ENCODE measurements around the gene AGTRAP. TPM values are rescaled to one million over a fixed set of nuclear protein-coding genes. Genes with fewer than 3 reads are reported as not detected.

Gene AGTRAP
- total and polyA plus RNA-seq, 2 of the 8 experiments (the other 6 are each of a cell fraction or from before 2014, with no cell fraction given) = 69.7 to 192 TPM

DNA sequence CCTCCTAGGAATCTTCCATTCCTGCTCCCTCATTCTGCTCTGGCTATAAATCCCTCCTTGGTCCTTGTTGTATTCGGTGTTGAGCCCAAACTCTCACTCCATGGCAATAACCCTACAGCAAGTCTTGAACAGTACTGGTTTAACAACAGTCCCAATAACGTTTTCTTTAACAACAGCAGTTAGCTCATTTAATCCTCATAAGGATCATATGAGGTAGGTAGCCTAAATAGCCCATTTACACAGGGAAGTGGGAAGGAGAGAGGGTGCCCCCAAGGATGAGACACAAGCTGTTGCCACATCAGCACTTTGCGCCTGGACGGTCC is 444 bp upstream of the AGTRAP start:
- 48% methylated on average over 4 of the region's 4 CpGs; no CpG with 5 or more reads in 1 of the 2 experiments for WGBS, 2 experiments (ENCODE audit: extremely low coverage in 1 of 2, insufficient coverage in 1 of 2, insufficient read length in 1 of 2, insufficient replicate concordance in 2 of 2, low coverage in 1 of 2, low lambda C conversion rate in 2 of 2, missing lambda C conversion rate in 1 of 2)
- H2BK15ac ChIP-seq (ENCODE audit: low read length) = peak overlapping the region; percentile 97; the same call in 1 of the 2 replicates
- H3K79me2 ChIP-seq (ENCODE audit: control insufficient read depth in 1 of 2, insufficient read depth in 2 of 2, low read length in 2 of 2) = peaks cover 0 to 9% of the 10 kb centered on the region in 2 experiments; a peak in 1 of 4 replicates
- no peak overlapping the region for H3K14ac ChIP-seq (ENCODE audit: insufficient read length)
- H3K23me2 ChIP-seq (ENCODE audit: low read depth, low read length) = peaks cover 10% of the 10 kb centered on the region
- no peak overlapping the region for H4K91ac ChIP-seq (replicated peaks; ENCODE audit: insufficient read length, low read length)
- no peak overlapping the region for H3K4ac ChIP-seq (replicated peaks; ENCODE audit: insufficient read length, low read depth, low read length)
- no peaks in the 10 kb centered on the region for H3K27me3 ChIP-seq (replicated peaks in 1 of 4; ENCODE audit: control insufficient read depth in 3 of 4, extremely low read depth in 1 of 4, insufficient read depth in 3 of 4, low read length in 3 of 4)
- H3K56ac ChIP-seq (replicated peaks; ENCODE audit: insufficient read length, low read depth, low read length) = no peak overlapping the region
- H2AFZ ChIP-seq (ENCODE audit: low read length) = 0 out of 2 replicates have a peak overlapping the region, but pooled peaks have one; percentile 59
- H3K18ac ChIP-seq (ENCODE audit: extremely low read depth, low read length) = peak overlapping the region; percentile 75; the same call in 1 of the 2 replicates
- POLR2A ChIA-PET (ENCODE audit: partially characterized antibody) = interaction anchor here (0.5 to 5.1 kb wide), 13 partner anchors 9 to 173 kb away, joined by 3 to 35 read pairs (median 5); partner anchors contain the start of gene DRAXIN
- no peak overlapping the region for H2BK20ac ChIP-seq (ENCODE audit: low read length)
- peaks cover 10 to 40% (median 13%) of the 10 kb centered on the region in 4 experiments for H3K4me1 ChIP-seq (replicated peaks in 1 of 4; ENCODE audit: control insufficient read depth in 3 of 4, insufficient read depth in 4 of 4, low read length in 3 of 4)
- no peak overlapping the region for H4K5ac ChIP-seq (ENCODE audit: insufficient read length, low read depth, low read length)
- H3K23ac ChIP-seq (ENCODE audit: insufficient read length) = no peak overlapping the region
- no peak overlapping the region for H2AK5ac ChIP-seq (ENCODE audit: low read depth, low read length)
- peak overlapping the region in 1 of 4 experiments; percentile 58; a peak in 1 of 7 replicates for H3K9ac ChIP-seq (replicated peaks in 1 of 4; ENCODE audit: extremely low read depth in 1 of 4, low read depth in 3 of 4, low read length in 3 of 4)
- H3K27ac ChIP-seq (ENCODE audit: low read depth, low read length) = no peak overlapping the region
- H3K79me1 ChIP-seq (ENCODE audit: low read depth, low read length) = 0 out of 2 replicates have a peak, but pooled peaks cover 2% of the 10 kb centered on the region
- peak overlapping the region; percentile 60; the same call in 1 of the 2 replicates for H2BK12ac ChIP-seq (ENCODE audit: low read depth, low read length)
- FAIRE-seq (no peak), DNase-seq (ENCODE audit: low read depth in 1 of 2, low spot score in 2 of 2) (no peak)
- no peak overlapping the region for H2BK120ac ChIP-seq (replicated peaks; ENCODE audit: low read depth, low read length)
- H4K8ac ChIP-seq (ENCODE audit: extremely low read depth, insufficient read depth, low read length) = 0 out of 2 replicates have a peak overlapping the region, but pooled peaks have one; percentile 22
- CTCF ChIA-PET (ENCODE audit: partially characterized antibody) = interaction anchor here (1.0 to 3.6 kb wide), 8 partner anchors 10 to 90 kb away, joined by 3 to 21 read pairs (median 5); partner anchors contain the start of gene FBXO6
- H4K20me1 ChIP-seq (replicated peaks in 1 of 2; ENCODE audit: control insufficient read depth in 1 of 2, insufficient read depth in 2 of 2, low read length in 2 of 2) = no peaks in the 10 kb centered on the region
- H3K4me3 ChIP-seq (ENCODE audit: extremely low read depth in 1 of 4, insufficient read depth in 2 of 4, low read depth in 3 of 4, low read length in 4 of 4) = peak overlapping the region in 3 of 4 experiments; percentile 25 to 84 (median 38); a peak in 5 of 8 replicates
- H3K36me3 ChIP-seq (ENCODE audit: control insufficient read depth in 2 of 4, insufficient read depth in 4 of 4, low read length in 3 of 4) = no peaks in the 10 kb centered on the region
- H3K4me2 ChIP-seq (ENCODE audit: insufficient read depth in 1 of 2, low read depth in 2 of 2, low read length in 2 of 2) = peak overlapping the region; percentile 96
- no peaks in the 10 kb centered on the region for H3K9me3 ChIP-seq (ENCODE audit: insufficient read depth in 2 of 2, low read depth in 1 of 2, low read length in 1 of 2)
- no peak overlapping the region; the same call in 1 of the 2 replicates for H2BK5ac ChIP-seq (ENCODE audit: low read depth, low read length)
- TF ChIP-seq NANOG (IDR thresholded peaks at IDR 0.05; ENCODE audit: insufficient read depth, low read depth, low read length, poor library complexity, severe bottlenecking) (no peak), POLR2A (IDR thresholded peaks at IDR 0.05; ENCODE audit: control extremely low read depth in 1 of 2, low read depth in 2 of 2, low read length in 2 of 2) (no peak), CREB1 (IDR thresholded peaks at IDR 0.05) (no peak), KDM4A (IDR thresholded peaks at IDR 0.05; ENCODE audit: low read depth, low read length, severe bottlenecking) (no peak), SP1 (IDR thresholded peaks at IDR 0.05; ENCODE audit: low read depth, low read length) (no peak), BRCA1 (IDR thresholded peaks at IDR 0.05; ENCODE audit: low read depth, low read length) (no peak), CBX5 (IDR thresholded peaks at IDR 0.05; ENCODE audit: low read depth, low read length) (no peak), MAFK (IDR thresholded peaks at IDR 0.05; ENCODE audit: low read depth, low read length) (no peak), CBX8 (IDR thresholded peaks at IDR 0.05; ENCODE audit: borderline replicate concordance, low read depth, low read length) (no peak), CTBP2 (IDR thresholded peaks at IDR 0.05; ENCODE audit: borderline replicate concordance, insufficient read depth, insufficient read length, low read length) (no peak)
- TF ChIP-seq, protein P1, sequence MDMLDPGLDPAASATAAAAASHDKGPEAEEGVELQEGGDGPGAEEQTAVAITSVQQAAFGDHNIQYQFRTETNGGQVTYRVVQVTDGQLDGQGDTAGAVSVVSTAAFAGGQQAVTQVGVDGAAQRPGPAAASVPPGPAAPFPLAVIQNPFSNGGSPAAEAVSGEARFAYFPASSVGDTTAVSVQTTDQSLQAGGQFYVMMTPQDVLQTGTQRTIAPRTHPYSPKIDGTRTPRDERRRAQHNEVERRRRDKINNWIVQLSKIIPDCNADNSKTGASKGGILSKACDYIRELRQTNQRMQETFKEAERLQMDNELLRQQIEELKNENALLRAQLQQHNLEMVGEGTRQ (IDR thresholded peaks at IDR 0.05; ENCODE audit: low read length) = no peak
- TF ChIP-seq, protein P2, sequence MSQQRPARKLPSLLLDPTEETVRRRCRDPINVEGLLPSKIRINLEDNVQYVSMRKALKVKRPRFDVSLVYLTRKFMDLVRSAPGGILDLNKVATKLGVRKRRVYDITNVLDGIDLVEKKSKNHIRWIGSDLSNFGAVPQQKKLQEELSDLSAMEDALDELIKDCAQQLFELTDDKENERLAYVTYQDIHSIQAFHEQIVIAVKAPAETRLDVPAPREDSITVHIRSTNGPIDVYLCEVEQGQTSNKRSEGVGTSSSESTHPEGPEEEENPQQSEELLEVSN (IDR thresholded peaks at IDR 0.05) = no peak

Measured in H1 (cell line).